Progenitor cell of endocrine pancreas (in vitro differentiated cells): ENCODE results near the gene ERI2. TPM values are rescaled to one million over a fixed set of nuclear protein-coding genes. Genes with fewer than 3 reads are reported as not detected.

Experiments used
- DNase-seq: peaks from one replicate; pipeline ENCODE4 v3.0.0; 2021; ENCODE audit warnings: low spot score; ENCODE audit not compliant: unreplicated experiment
- H3K27ac Mint-ChIP-seq: 2 replicates; pipeline ENCODE4 v1.8.0; 2021; ENCODE audit warnings: mild to moderate bottlenecking, moderate library complexity, mixed read lengths
- H3K27me3 Mint-ChIP-seq: 2 replicates; pipeline ENCODE4 v1.8.0; 2021; ENCODE audit warnings: mixed read lengths
- H3K36me3 Mint-ChIP-seq: 2 replicates; pipeline ENCODE4 v1.8.0; 2022; ENCODE audit warnings: mixed read lengths; ENCODE audit not compliant: insufficient read depth
- H3K4me1 Mint-ChIP-seq: 2 replicates; pipeline ENCODE4 v1.8.0; 2021; ENCODE audit warnings: low read depth, mixed read lengths
- H3K4me3 Mint-ChIP-seq: 2 replicates; pipeline ENCODE4 v1.8.0; 2021; ENCODE audit warnings: low read depth, mild to moderate bottlenecking, moderate library complexity, mixed read lengths
- H3K9me3 Mint-ChIP-seq: 2 replicates; pipeline ENCODE4 v1.8.0; 2021; ENCODE audit warnings: low read depth, mixed read lengths
- CTCF ChIP-seq: fragments of 200-600 bp; sonication (generic); IDR thresholded peaks from one replicate; pipeline ENCODE4 v1.5.0; 2021; ENCODE audit warnings: antibody characterized with exemption, mild to moderate bottlenecking; ENCODE audit not compliant: unreplicated experiment
- total RNA-seq: library from RNA; stranded (reverse); gene quantifications from 2 replicates; pipeline ENCODE4 v1.2.1, GENCODE V29; 2021

Gene ERI2
- total RNA-seq, 1 donor from 2014 or later: 22.3 TPM

GRCh38 chr16:20749474-20749873 is 56.8 kb downstream of the ERI2 start:
- Mint-ChIP-seq H3K36me3 (peaks cover 5% of the 10 kb centered on the region), H3K27me3 (peaks cover 15% of the 10 kb centered on the region), H3K27ac (no peak overlapping the region), H3K4me1 (no peaks in the 10 kb centered on the region), H3K9me3 (peaks cover 11% of the 10 kb centered on the region), H3K4me3 (no peak overlapping the region)
- DNase-seq: no peak
- no peak for TF ChIP-seq CTCF

- DNase-seq: no peak
- Mint-ChIP-seq H3K36me3 (peaks cover 5% of the 10 kb centered on the region), H3K4me1 (no peaks in the 10 kb centered on the region), H3K27me3 (peaks cover 8% of the 10 kb centered on the region), H3K9me3 (peaks cover 13% of the 10 kb centered on the region), H3K27ac (no peak overlapping the region), H3K4me3 (no peak overlapping the region)
- no peak for TF ChIP-seq CTCF
Measured at GRCh38 chr16:20747030-20747816, 59.0 kb downstream of the ERI2 start.

- no peak for TF ChIP-seq CTCF
- Mint-ChIP-seq H3K27ac (no peak overlapping the region), H3K27me3 (peaks cover 3% of the 10 kb centered on the region)
Measured at GRCh38 chr16:20746461-20746860, 59.8 kb downstream of the ERI2 start.

More at GRCh38 chr16:20746461-20746860, 59.8 kb downstream of the ERI2 start:
- Mint-ChIP-seq H3K4me3 (no peak overlapping the region), H3K36me3 (peaks cover 5% of the 10 kb centered on the region), H3K9me3 (peaks cover 13% of the 10 kb centered on the region), H3K4me1 (no peaks in the 10 kb centered on the region)
- DNase-seq: no peak

Other genes with a start within 250 kb of the ERI2 start
- not detected in 2 replicates for gene ACSM2B, start 230.1 kb downstream of the ERI2 start, total RNA-seq
- gene ACSM1, start 108.8 kb downstream of the ERI2 start, total RNA-seq: 0.29 and 0.62 TPM in 2 replicates
- 36.5 and 36.8 TPM in 2 replicates for gene THUMPD1, start 64.7 kb downstream of the ERI2 start, total RNA-seq
- 119 and 131 TPM in 2 replicates for gene ACSM3, start 42.5 kb downstream of the ERI2 start, total RNA-seq
- gene REXO5, start 55 bp upstream of the ERI2 start, total RNA-seq: 8.0 and 9.5 TPM in 2 replicates
- 23.2 and 24.2 TPM in 2 replicates for gene DCUN1D3, start 93.9 kb upstream of the ERI2 start, total RNA-seq
- gene LYRM1, start 94.3 kb upstream of the ERI2 start, total RNA-seq: 32.5 and 34.2 TPM in 2 replicates